Gastrocnemius medialis (tissue), 4 donors: Measurements from ENCODE around the gene RFTN1. TPM values are rescaled to one million over a fixed set of nuclear protein-coding genes. Genes with fewer than 3 reads are reported as not detected.

Experiments
- ATAC-seq, 2 donors: fragments of 150-250 bp; one replicate each; pipeline ENCODE4 v1.9.1; 2016
- DNase-seq, 2 donors: peaks; one replicate each; pipeline ENCODE4 v3.0.0-alpha.2; 2019
- H3K27ac ChIP-seq, 4 donors: fragments of 200-600 bp; sonication (generic); 1 replicate in 1 of 4; 2 replicates in 3 of 4; pipeline ENCODE4 v1.5.1; 2016 to 2018; ENCODE audit warnings: mild to moderate bottlenecking in 2 of 4, moderate library complexity in 1 of 4
- H3K27me3 ChIP-seq, 3 donors: fragments of 200-600 bp; sonication (generic) in 2 of 3; 1 replicate in 1 of 3; 2 replicates in 2 of 3; pipeline versions ENCODE4 v1.5.1 to v1.6.0; 2016 to 2019; ENCODE audit warnings: mild to moderate bottlenecking in 1 of 3, moderate library complexity in 1 of 3
- H3K36me3 ChIP-seq, 2 donors: fragments of 200-600 bp; sonication (generic) in 1 of 2; one replicate each; pipeline ENCODE4 v1.5.1; 2017 to 2018
- H3K4me1 ChIP-seq, 2 donors: fragments of 200-600 bp; sonication (generic) in 1 of 2; one replicate each; pipeline ENCODE4 v1.5.1; 2016 to 2017; ENCODE audit warnings: mild to moderate bottlenecking in 2 of 2
- H3K4me3 ChIP-seq, 4 donors: fragments of 200-600 bp; sonication (generic) in 3 of 4; 1 replicate in 1 of 4; 2 replicates in 3 of 4; pipeline ENCODE4 v1.5.1; 2016 to 2019; ENCODE audit warnings: mild to moderate bottlenecking in 2 of 4
- H3K9me3 ChIP-seq, 3 donors: fragments of 200-600 bp; sonication (generic) in 2 of 3; 1 replicate in 1 of 3; 2 replicates in 2 of 3; pipeline ENCODE4 v1.5.1; 2016 to 2019
- CTCF ChIP-seq, 5 experiments: fragments of 450-650 bp in 3 of 5; fragments of 200-600 bp in 2 of 5; sonication (generic) in 2 of 5; IDR thresholded peaks in 4 of 5; conservative IDR thresholded peaks in 1 of 5; 1 replicate in 4 of 5; 2 replicates in 1 of 5; pipeline ENCODE4 v1.5.1; 2016 to 2019; ENCODE audit warnings: antibody characterized with exemption in 5 of 5, mild to moderate bottlenecking in 3 of 5, moderate library complexity in 3 of 5
- POLR2A ChIP-seq, 2 donors: fragments of 450-650 bp; IDR thresholded peaks; one replicate each; pipeline ENCODE4 v1.6.1; 2017; ENCODE audit warnings: antibody characterized with exemption in 2 of 2, mild to moderate bottlenecking in 2 of 2, moderate library complexity in 2 of 2
- in situ Hi-C, 4 donors: fragments of 200-750 bp; cut with MboI; loops; one replicate each; pipeline versions ENCODE4 v1.15.0 to v1.8.0; 2017; ENCODE audit warnings: low sequenced_read_pairs in 4 of 4
- intact Hi-C: fragments of 100-400 bp; cut with DNase I; formaldehyde crosslinking; loops from one replicate; pipeline ENCODE4 v1.15.1; 2023; ENCODE audit warnings: low total_unique reads
- total RNA-seq, 4 donors: library from RNA; depleted of rRNA; stranded (reverse); fragments of >200 nt; gene quantifications; one replicate each; pipeline versions ENCODE4 v1.1.0 to v1.2.3, GENCODE V29; 2016

RFTN1 gene
- total RNA-seq, 4 donors from 2014 or later, result 10.7 to 22.8 (median 11.7) TPM

GRCh38 chr3:16302082-16302631 lies 211.3 kb downstream of the RFTN1 start:
- H3K4me3 ChIP-seq, result no peak overlapping the region
- H3K9me3 ChIP-seq, result no peaks in the 10 kb centered on the region
- no peak overlapping the region for H3K27ac ChIP-seq

DNA sequence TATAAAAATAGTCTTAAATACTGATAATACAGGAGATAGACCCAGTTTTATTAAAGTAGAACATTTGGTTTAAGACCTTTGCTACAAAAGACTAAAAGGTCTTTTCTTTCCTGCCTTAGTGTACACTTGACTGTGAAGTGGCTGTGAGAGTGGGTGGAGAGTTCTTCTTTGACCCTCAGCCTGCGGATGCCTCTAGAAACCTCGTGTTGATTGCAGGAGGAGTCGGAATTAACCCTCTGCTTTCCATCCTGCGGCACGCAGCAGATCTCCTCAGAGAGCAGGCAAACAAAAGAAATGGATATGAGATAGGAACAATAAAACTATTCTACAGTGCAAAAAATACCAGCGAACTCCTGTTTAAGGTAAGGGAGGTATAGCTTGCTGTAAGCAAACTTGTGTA lies 212.0 kb downstream of the RFTN1 start:
- intact Hi-C loops, result no loop called here
- Histone ChIP-seq H3K4me3 (no peak overlapping the region), H3K27me3 (no peaks in the 10 kb centered on the region), H3K9me3 (no peaks in the 10 kb centered on the region), H3K4me1 (peaks cover 0 to 22% of the 10 kb centered on the region in 2 donors), H3K27ac (no peak overlapping the region), H3K36me3 (peaks cover 0 to 22% of the 10 kb centered on the region in 2 donors)
- no peak for ATAC-seq
- TF ChIP-seq POLR2A (IDR thresholded peaks at IDR 0.05) (no peak), CTCF (IDR thresholded peaks at IDR 0.05 in 4 of 5, conservative IDR thresholded peaks at IDR 0.05 in 1 of 5) (no peak)
- in situ Hi-C loops, result no loop called here
- no peak for DNase-seq

More at GRCh38 chr3:16302082-16302631, 211.3 kb downstream of the RFTN1 start:
- Histone ChIP-seq H3K27me3 (no peaks in the 10 kb centered on the region), H3K36me3 (peaks cover 0 to 22% of the 10 kb centered on the region in 2 donors), H3K4me1 (peaks cover 0 to 22% of the 10 kb centered on the region in 2 donors)
- intact Hi-C loops (no loop called here), in situ Hi-C loops (no loop called here)
- TF ChIP-seq POLR2A (IDR thresholded peaks at IDR 0.05), result no peak
- TF ChIP-seq CTCF (IDR thresholded peaks at IDR 0.05 in 4 of 5, conservative IDR thresholded peaks at IDR 0.05 in 1 of 5), result no peak
- DNase-seq (no peak), ATAC-seq (no peak)

GRCh38 chr3:16300881-16301359 lies 212.6 kb downstream of the RFTN1 start:
- Histone ChIP-seq H3K36me3 (peaks cover 0 to 24% of the 10 kb centered on the region in 2 donors), H3K4me1 (peaks cover 0 to 22% of the 10 kb centered on the region in 2 donors), H3K27me3 (no peaks in the 10 kb centered on the region), H3K27ac (no peak overlapping the region), H3K9me3 (no peaks in the 10 kb centered on the region), H3K4me3 (no peak overlapping the region)
- in situ Hi-C loops, result no loop called here
- TF ChIP-seq CTCF (IDR thresholded peaks at IDR 0.05 in 4 of 5, conservative IDR thresholded peaks at IDR 0.05 in 1 of 5) (no peak), POLR2A (IDR thresholded peaks at IDR 0.05) (no peak)
- DNase-seq (no peak), ATAC-seq (no peak)
- intact Hi-C loops, result no loop called here

DNA sequence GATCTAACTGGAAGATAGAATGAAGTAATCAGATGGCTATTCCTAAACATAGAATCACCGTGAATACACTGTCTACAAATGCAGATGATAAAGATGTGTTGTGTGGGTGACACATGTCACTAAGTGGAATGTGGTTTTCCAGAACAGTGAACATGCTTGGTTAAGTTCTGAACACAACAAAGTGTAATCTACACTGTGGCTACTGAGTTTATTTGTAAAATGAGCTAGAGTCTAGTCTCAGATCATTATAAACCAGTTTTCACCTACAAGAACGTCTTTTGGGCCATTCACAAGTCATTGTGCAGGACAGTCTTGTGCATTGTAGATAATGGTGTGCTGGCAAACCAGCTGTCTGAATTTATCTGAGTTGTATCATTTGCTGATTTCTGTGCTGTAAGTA lies 213.2 kb downstream of the RFTN1 start:
- in situ Hi-C loops, result no loop called here

More for the DNA sequence above, 213.2 kb downstream of the RFTN1 start:
- TF ChIP-seq CTCF (IDR thresholded peaks at IDR 0.05 in 4 of 5, conservative IDR thresholded peaks at IDR 0.05 in 1 of 5), result no peak
- TF ChIP-seq POLR2A (IDR thresholded peaks at IDR 0.05), result no peak
- intact Hi-C loops, result no loop called here
- H3K4me1 ChIP-seq, result peaks cover 0 to 22% of the 10 kb centered on the region in 2 donors
- ATAC-seq (no peak), DNase-seq (no peak)
- H3K9me3 ChIP-seq, result no peaks in the 10 kb centered on the region
- no peaks in the 10 kb centered on the region for H3K27me3 ChIP-seq
- no peak overlapping the region for H3K27ac ChIP-seq
- H3K4me3 ChIP-seq, result no peak overlapping the region
- peaks cover 0 to 26% of the 10 kb centered on the region in 2 donors for H3K36me3 ChIP-seq
